Measurements from ENCODE around the gene AACS. TPM values are rescaled to one million over a fixed set of nuclear protein-coding genes. Genes with fewer than 3 reads are reported as not detected.
A peak's percentile ranks its signal among the peaks of the same experiment; 100 is the strongest.

Gene AACS
- total and polyA plus RNA-seq, 2 of the 4 experiments (the other 2 are of a cell fraction): 22.0 to 24.9 TPM

GRCh38 chr12:125053821-125054220 lies 11.4 kb upstream of the AACS start:
- Histone ChIP-seq H3K4me1 (ENCODE audit: control insufficient read depth, insufficient read depth, low read length) (no peaks in the 10 kb centered on the region), H3K4me3 (ENCODE audit: insufficient read depth, low read depth, low read length) (no peak overlapping the region), H3K9me1 (ENCODE audit: insufficient read depth, low read length) (peaks cover 3% of the 10 kb centered on the region; the same call in 1 of the 2 replicates), H3K4me2 (ENCODE audit: low read depth, low read length) (no peak overlapping the region), H4K20me1 (ENCODE audit: insufficient read depth, low read length) (no peaks in the 10 kb centered on the region), H4K5ac (ENCODE audit: low read depth, low read length) (no peak overlapping the region), H3K14ac (replicated peaks; ENCODE audit: low read depth, low read length) (no peak overlapping the region), H2BK20ac (ENCODE audit: low read depth, low read length) (no peak overlapping the region), H3K27ac (ENCODE audit: insufficient read depth, low read length) (no peak overlapping the region), H3K36me3 (ENCODE audit: control insufficient read depth, insufficient read depth, low read length) (no peaks in the 10 kb centered on the region), H3K23ac (ENCODE audit: low read depth, low read length) (no peak overlapping the region), H3K79me1 (ENCODE audit: low read depth in 1 of 2, low read length in 2 of 2) (no peaks in the 10 kb centered on the region), H3K4ac (ENCODE audit: low read depth, low read length) (no peak overlapping the region), H2BK120ac (ENCODE audit: low read depth, low read length) (no peak overlapping the region), H3K18ac (ENCODE audit: low read depth, low read length) (no peak overlapping the region), H2AK5ac (ENCODE audit: low read depth, low read length) (no peak overlapping the region), H4K8ac (ENCODE audit: low read depth in 2 of 2, low read length in 2 of 2) (no peak overlapping the region), H3K27me3 (ENCODE audit: control insufficient read depth, insufficient read depth, low read length) (peaks cover 2% of the 10 kb centered on the region; the same call in 1 of the 2 replicates), H2BK15ac (ENCODE audit: low read depth, low read length) (no peak overlapping the region), H3K9me3 (ENCODE audit: control insufficient read depth, insufficient read depth, low read length) (no peaks in the 10 kb centered on the region), H2AK9ac (replicated peaks; ENCODE audit: low read depth, low read length, poor library complexity) (no peak overlapping the region), H3K56ac (ENCODE audit: extremely low read depth, insufficient read depth, low read length) (no peak overlapping the region), H2BK5ac (ENCODE audit: low read depth, low read length, poor library complexity, severe bottlenecking) (no peak overlapping the region), H2AFZ (replicated peaks; ENCODE audit: low read length, poor library complexity) (peak overlapping the region; percentile 53), H4K91ac (ENCODE audit: insufficient read depth, low read depth, low read length) (no peak overlapping the region), H3K9ac (ENCODE audit: low read depth, low read length) (no peak overlapping the region)
- ATAC-seq (ENCODE audit: low read depth): no peak
- WGBS, 2 experiments (ENCODE audit: extremely low coverage in 2 of 2, insufficient read length in 1 of 2): 87% methylated on average over 3 of the region's 8 CpGs; no CpG with 5 or more reads in 1 of the 2 experiments
- POLR2A ChIA-PET (ENCODE audit: unreplicated experiment): no interaction called here
- no peak for TF ChIP-seq ELK1 (IDR thresholded peaks at IDR 0.05; ENCODE audit: borderline replicate concordance, low read depth, low read length)
- no peak for TF ChIP-seq MAZ (IDR thresholded peaks at IDR 0.05; ENCODE audit: borderline replicate concordance, low read depth, low read length)
- TF ChIP-seq CTCF (conservative IDR thresholded peaks at IDR 0.05; ENCODE audit: low read depth, low read length): no peak
- TF ChIP-seq SMC3 (IDR thresholded peaks at IDR 0.05; ENCODE audit: low read depth, low read length): no peak
- TF ChIP-seq NFE2L2 (IDR thresholded peaks at IDR 0.05; ENCODE audit: low read depth, low read length): no peak
- no peak for TF ChIP-seq CHD1 (IDR thresholded peaks at IDR 0.05; ENCODE audit: low read depth, low read length)
- no peak for TF ChIP-seq RCOR1 (IDR thresholded peaks at IDR 0.05; ENCODE audit: insufficient replicate concordance, low read length)
- no peak for TF ChIP-seq MAFK (IDR thresholded peaks at IDR 0.05; ENCODE audit: low read depth, low read length)
- no peak for TF ChIP-seq CEBPB (IDR thresholded peaks at IDR 0.05; ENCODE audit: low read depth, low read length)
- no peak for TF ChIP-seq POLR2A (IDR thresholded peaks at IDR 0.05; ENCODE audit: low read depth, low read length)
- no peak for TF ChIP-seq USF2 (IDR thresholded peaks at IDR 0.05; ENCODE audit: low read depth, low read length)
- TF ChIP-seq RAD21 (IDR thresholded peaks at IDR 0.05; ENCODE audit: low read length): no peak
- TF ChIP-seq FOS (IDR thresholded peaks at IDR 0.05; ENCODE audit: low read depth, low read length): no peak
- TF ChIP-seq MXI1 (IDR thresholded peaks at IDR 0.05; ENCODE audit: borderline replicate concordance, low read depth, low read length): no peak
- no peak for TF ChIP-seq RFX5 (IDR thresholded peaks at IDR 0.05; ENCODE audit: low read depth, low read length)
- intact Hi-C loops (cut with micrococcal nuclease): no loop called here
- in situ Hi-C loops (cut with MboI; ENCODE audit: low sequenced_read_pairs): no loop called here
- no TSS peak for BruUV-seq (replicated peaks)
- dilution Hi-C loops (cut with HindIII; ENCODE audit: low sequenced_read_pairs, unreplicated experiment): no loop called here
- DNase-seq: no peak
- CTCF ChIA-PET: no interaction called here
